ENCODE data around the gene ATAD3A. TPM values are rescaled to one million over a fixed set of nuclear protein-coding genes. Genes with fewer than 3 reads are reported as not detected.
"Not testable (repeated sequence)": the region's sequence is repeated elsewhere in the genome, so short reads cannot be mapped to it uniquely, and the experiment has no call there.

Gene ATAD3A
- total RNA-seq, 1 experiment from 2014 or later: 85.1 TPM

DNA sequence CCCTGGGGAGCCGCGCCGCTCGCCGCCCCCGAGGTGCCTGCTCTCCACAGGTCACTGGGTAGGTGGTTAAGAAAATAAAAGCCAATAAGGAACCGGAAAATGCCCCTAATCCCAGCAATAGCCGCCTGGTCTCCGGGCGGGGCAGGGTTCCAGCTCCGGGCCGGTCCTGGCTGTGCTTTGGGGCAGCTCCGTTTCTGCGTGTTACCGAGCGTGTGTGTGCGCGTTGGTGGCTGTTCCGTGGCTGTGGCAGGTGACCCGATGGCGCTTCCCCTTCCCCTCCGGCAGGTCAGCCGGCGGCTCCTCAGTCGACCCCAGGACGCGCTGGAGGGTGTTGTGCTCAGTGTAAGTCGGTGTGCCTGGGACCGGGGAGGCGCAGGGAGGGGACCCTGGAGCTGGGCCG lies 11.3 kb downstream of the ATAD3A start:
- DNase-seq (ENCODE audit: low read depth): not testable (repeated sequence)

DNA sequence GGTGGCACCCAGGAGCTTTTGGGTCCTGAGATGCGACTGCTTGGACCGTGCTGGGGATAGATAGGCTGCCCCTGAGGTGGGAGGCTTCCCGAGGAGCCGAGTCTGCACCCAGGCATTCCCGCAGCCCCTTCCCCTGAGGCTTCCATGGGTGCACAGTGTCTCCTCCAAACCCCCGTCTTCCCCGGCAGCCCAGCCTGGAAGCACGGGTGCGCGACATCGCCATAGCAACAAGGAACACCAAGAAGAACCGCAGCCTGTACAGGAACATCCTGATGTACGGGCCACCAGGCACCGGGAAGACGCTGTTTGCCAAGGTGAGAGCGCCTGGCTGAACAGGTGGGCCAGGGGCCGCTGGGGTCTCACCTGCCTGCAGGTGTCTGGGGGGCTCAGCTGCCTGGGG lies 11.7 kb downstream of the ATAD3A start:
- not testable (repeated sequence) for DNase-seq (ENCODE audit: low read depth)

DNA sequence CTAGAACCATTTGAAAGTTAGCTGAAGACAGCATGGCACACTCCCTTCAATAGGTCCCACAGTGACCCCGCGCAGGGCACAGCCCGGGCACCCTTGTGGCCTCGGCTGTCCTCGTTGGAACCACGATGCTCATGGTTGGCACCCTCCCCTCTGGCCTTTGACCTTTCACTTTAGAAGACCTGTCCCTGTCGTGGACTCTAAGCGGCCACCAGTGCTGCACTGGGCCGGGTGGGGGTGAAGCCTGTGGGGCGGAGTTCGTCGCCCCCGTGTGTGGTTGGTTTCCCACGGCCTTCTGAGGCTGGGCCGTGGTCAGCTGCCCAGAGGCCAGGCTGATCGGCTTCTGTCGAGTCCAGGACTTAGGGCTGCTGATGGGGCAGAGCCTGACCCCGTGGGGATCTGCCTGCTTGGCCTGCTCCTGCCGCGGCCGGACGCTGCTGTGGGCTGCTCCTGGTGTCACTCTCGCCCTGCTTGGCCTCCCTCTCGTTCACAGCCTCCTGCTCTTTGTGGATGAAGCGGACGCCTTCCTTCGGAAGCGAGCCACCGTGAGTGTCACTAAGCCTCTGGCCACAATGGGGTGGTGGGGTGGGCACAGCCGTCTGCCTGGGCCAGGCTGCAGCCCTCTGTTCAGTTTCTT lies 12.9 kb downstream of the ATAD3A start:
- not testable (repeated sequence) for DNase-seq (ENCODE audit: low read depth)

DNA sequence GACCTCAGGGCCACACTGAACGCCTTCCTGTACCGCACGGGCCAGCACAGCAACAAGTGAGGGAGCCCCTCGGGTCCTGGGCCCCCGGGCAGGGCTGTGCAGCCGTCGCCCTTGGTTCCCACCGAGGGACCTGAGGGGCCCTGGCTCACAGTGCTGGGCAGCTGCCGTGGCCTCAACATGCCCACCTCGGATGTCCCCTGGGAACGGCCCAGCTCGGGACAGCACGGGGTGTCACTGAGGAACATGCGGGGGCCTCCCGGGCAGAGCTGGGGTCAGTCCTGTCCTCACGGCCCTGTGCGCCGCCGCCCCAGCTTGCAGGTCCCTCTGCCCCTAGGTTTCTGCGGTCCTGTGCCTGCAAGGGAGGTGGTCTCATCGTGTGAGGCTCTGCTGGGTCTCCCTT lies 14.5 kb downstream of the ATAD3A start:
- DNase-seq (ENCODE audit: low read depth): not testable (repeated sequence)

DNA sequence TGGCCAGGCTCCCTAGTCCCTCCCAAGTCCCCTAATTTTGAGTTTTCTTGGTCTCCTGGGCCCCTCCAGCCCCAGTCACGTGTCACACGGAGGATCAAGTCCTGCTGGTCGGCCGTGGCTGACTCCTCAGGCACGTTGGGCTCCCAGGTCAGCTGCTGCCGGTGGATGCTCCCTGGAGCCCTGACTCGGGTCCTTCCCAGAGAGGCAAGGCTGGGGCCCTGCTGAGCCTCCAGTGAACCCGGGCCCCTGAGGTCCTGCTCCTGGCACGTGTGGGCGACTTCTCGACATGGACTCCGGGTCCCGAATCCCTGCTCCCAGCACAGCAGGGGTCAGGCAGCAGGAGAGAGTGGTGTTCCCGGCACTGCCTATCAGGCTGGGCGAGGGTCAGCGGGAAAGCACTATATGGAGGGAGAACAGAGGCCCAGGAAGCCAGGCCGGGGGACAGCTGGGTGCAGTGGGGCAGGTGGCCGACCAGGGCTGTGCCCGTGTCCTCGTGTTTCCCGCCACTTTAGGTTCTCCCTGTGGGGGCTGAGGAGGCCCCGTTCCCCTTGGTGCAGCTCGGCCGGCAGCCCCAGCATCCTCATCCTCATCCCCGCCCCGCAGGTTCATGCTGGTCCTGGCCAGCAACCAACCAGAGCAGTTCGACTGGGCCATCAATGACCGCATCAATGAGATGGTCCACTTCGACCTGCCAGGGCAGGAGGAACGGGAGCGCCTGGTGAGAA lies 15.3 kb downstream of the ATAD3A start:
- DNase-seq (ENCODE audit: low read depth): no peak

DNA sequence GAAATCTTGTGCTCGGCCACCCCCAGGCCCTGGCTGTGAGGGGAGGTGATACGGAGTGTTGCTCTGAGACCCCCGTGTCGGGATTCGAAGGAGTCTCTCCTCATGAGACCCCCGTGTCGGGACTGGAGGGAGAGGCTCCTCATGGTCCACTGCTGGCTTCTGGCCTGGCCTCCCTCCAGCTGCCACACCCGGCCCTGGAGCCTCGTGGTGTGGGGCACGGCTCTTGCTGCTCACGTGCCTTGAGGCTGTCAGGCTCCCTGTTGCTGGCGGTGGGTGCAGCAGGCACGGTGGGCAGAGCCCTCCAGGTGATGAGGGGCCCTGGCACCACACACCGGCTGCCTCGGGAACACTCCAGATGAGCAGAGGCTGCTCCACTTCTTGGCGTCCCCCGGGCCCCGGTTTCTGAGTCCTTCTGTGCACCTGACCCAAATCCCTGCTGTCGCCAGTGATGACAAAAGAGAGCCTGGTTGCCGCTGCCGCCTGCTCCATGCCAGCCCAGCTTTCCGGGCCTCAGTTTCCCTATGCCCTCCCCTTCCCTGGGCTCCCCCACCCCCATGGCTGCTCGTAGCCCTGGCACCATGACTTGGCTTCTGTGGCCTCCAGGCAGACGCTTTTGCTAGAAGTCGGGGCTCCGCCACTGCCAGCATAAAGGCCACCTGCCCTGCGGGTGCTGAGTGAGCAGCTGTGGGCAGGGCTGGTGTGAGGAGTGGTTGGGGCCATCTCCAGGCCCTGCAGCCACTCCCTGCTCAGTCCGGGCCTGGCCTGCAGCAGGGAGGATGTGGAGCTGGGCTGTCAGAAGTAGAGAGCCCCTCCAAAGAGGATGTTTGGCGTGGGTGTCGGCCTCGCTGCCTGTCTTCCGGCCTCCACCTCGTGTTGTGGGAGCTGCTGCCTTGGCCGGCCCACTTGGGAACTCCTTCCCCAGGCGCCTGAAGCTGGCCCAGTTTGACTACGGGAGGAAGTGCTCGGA lies 16.6 kb downstream of the ATAD3A start:
- no peak for DNase-seq (ENCODE audit: low read depth)

DNA sequence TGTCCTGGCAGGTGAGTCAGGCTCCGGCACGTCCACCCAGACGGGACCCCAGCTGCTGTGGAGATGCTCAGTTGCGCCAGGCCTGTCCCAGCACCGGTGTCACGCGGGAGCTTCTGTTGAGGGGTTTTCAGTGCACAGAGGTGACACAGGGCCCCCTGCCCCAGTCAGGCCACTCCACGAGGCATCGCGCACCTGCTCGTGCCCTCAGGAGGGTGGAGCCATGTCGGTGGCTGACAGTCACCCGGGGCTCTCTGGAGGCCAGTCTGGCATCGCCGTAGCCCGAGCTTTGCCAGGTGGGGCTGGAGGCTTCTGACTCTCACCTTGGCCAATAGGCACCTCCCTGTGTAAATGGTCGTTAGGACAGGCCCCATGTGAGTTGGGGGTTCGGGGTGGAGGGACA lies 17.4 kb downstream of the ATAD3A start:
- DNase-seq (ENCODE audit: low read depth): no peak

DNA sequence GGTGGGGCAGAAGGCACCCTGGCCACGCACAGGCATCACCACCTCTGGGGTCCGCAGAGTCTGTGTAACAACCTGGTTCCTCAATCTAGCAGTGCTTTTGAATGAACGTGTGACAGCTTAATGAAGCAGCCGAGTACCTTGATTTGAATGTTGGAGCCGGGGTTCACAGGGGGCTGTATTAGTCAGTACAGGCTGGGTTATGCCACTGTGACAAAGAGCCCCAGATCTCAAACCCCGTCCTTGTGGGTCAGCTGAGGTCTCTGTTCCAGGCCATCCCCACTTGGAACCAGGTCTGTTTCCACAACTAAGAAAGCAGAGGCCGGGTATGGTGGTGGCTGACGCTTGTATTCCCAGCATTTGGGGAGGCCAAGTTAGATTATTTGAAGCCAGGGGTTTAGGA lies 18.0 kb downstream of the ATAD3A start:
- no peak for DNase-seq (ENCODE audit: low read depth)

DNA sequence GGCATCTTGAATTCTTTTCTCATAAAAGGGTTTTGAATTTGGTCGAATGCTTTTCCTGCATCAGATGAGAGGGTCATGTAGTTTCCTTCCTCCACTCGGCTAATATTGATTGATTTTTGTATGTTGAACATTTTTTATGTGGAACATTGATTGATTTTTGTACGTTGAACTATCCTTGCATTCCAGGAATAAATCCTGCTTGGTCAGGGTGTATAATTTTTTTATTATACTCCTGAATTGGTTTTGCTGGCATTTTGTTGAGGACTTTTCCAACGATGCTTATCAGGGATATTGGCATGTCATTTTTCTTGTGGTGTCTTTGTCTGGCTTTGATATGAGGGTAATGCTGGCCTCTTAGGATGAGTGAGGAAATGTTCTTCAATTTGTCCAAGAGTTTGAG lies 20.0 kb downstream of the ATAD3A start:
- no peak for DNase-seq (ENCODE audit: low read depth)

DNA sequence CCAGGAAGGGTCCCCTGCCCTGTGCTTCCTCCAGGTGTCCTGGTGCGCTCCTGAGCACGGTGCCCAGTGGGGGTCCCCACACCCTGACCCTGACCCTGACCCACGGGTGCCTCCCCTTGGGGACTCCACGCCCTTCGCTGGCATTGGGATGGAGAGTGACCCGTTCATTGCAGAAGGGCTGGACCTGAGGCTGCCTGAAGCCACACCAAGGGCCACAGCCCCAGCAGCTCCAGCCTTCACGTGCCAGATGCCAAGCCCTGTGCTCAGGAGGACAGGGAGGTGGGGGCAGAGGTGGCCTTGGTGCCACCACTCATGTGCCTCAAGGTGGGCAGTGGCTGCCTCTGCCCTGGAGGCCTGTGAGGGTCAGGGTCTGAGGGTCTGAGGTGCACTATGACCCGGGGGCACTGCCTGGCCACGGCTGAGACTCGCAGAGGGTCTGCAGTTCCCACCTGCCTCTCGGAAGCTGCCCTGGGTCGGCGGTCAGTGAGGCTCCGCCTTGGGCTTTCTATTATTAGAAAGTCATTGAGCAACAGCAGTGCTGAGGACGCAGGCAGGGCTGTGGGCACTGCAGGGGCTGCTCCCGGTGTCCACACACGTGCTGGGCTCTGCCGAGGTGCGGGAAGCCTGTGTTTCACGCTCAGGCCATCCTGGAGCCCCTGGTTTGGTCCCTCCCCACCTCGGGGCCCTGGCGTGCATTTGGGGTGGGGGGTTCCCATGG lies 21.4 kb downstream of the ATAD3A start:
- not testable (repeated sequence) for DNase-seq (ENCODE audit: low read depth)

DNA sequence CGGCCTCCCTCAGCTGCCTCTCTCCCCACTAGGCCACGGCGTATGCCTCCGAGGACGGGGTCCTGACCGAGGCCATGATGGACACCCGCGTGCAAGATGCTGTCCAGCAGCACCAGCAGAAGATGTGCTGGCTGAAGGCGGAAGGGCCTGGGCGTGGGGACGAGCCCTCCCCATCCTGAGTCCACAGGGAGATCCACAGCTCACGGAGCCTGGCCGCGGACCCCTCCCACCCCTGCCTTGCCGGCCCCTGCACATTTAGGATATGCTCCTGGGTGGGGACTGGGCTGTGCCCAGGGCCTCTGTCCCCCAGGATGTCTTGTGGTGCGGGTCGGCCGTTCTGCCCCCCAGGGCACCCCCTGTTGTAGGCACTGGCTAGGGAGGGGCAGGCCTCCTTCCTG lies 21.9 kb downstream of the ATAD3A start:
- not testable (repeated sequence) for DNase-seq (ENCODE audit: low read depth)

DNA sequence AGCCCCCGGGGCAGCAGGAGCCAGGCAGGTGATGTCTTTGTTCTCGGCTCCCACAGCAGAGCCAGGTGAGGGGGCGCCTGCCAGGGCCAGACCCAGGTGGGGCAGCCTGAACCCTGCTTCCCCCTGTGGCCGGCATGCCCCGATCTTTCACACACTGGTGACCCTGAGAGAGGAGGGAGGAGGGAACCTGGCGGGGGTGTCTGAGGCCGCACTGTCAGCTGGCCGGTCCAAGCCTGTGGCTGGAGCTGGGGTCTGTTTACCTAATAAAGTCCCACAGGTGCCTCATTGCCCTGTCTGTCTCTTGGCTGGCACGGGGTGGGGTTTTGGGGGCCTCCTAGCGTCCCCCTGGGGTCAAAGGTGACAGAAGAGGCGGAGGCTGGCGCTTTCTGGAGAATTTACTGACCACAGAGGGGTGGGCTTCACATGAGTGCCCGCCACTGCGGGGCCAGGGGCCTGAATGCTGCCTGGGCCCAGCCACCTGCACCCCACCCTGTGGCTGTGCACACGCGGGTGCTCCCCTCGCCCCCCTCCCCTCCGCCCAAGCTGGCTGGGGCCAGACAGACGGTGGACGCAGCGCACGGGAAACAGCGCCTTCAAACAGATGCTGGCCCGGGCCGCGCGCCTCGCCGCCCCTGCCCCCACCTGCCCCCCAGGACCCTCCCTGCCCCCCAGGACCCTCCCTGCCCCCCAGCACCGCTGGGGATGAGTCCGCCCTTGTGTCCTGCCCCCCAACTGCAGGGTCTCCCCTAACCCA lies 22.6 kb downstream of the ATAD3A start:
- no peak for DNase-seq (ENCODE audit: low read depth)

DNA sequence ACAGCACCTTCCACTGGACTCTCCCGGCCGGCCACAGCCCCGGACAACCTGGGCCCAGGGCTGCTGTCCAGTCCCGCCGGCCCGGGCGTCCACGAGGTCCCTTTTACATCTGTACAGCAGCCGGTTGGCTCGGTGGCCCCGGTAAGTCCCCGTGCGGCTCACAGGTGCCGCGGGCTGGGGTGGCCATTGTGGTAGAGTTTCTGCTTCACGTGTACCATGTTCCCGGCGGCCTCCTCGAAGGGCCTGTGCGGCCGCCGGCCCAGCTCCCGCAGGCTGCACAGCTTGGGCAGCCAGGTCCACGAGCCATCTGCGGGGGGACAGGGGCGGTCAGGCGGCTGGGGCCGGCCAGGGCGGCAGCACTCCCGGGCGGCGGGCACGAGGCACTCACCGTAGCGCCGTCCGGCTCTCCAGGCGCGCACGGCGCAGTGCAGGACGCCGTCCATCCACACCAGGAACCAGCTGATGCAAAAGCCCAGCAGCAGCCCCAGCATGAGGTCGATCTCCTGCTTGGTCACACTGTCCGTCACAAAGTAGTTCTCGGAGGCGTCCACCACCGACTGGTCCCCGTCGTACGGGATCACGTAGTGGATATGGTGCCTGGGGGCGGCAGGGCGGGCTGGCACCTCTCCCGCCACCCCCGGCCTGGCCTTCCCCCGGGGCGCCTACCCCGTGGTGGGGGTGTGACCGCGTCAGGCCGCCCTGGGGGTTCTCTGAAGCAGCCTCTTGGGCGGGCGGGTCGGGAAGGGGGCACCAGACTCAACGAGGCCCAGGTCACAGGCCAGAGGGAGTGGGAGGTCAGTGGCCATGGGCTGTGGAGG lies 23.4 kb downstream of the ATAD3A start:
- DNase-seq (ENCODE audit: low read depth): no peak

DNA sequence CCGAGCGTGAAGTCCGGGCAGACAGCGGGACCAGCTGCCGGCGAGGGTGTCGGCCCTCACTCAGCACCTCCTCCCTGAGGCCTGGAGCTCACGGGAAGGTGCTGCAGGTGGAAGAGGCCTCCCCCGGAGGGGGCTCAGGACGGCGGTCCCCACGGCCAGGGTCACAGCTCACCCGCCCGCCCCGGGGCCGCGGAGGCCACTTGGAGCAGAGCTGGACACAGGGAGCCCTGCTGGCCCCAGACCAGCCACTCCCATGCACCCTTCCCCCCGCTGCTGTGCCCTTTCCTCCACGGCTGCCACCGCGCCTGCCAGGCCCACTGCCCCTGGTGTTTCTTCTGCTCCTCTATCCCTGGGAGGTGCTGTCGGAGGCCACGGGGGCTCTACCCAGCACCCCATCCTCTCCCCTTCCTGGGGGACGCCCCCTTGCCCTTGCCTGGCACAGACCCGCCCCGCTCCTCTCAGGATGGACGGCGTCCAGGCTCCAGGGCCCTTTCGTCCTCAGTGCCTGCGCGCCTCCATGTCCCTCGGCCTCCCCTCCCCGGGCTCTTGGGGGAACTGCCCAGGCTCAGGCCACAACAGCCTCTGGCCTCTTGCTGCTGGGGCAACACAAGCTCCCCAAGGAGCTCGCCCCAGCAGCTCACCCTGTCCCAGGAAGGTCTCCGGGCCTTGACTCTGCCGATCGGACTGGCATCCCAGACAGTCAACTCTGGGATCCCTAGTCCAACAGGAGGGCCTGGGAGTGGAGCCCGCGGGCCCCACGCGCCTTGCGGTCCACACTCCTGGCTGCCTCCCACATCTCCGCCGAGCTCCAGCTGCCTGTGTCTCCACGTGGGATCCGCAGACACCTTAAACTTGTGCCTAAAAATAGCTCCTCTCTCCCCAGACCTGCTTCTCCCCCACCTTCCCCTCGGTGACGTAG lies 24.3 kb downstream of the ATAD3A start:
- no peak for DNase-seq (ENCODE audit: low read depth)

DNA sequence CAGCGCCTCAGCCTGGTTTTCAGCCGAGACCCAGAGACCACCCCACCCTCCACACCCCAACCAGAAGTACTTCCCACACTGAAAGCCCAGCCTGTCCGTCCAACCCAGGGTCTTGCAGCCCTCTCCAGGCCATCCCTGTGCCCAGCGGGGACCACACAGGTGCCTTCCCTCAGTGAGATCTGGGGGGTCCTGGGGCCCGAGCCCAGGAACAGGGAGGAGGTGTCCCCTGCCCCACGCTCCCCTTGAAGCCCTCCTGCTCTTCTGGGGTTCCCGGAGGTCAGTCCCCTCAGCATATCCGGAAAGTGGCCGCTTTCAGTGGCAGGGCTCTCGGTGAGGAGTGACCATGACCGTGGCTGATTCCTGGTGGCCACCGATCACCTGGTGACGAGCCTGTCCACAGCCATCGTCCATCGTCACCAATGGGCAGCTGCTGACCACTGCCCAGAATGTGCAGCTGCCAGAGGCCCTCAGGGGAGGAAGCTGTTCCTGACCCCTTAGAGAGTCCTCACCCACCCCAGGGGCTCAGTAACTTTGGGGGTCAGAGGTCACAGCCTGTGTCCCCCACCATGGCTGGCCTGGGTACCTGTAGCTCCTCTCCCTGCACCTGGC lies 25.1 kb downstream of the ATAD3A start:
- DNase-seq (ENCODE audit: low read depth): no peak

DNA sequence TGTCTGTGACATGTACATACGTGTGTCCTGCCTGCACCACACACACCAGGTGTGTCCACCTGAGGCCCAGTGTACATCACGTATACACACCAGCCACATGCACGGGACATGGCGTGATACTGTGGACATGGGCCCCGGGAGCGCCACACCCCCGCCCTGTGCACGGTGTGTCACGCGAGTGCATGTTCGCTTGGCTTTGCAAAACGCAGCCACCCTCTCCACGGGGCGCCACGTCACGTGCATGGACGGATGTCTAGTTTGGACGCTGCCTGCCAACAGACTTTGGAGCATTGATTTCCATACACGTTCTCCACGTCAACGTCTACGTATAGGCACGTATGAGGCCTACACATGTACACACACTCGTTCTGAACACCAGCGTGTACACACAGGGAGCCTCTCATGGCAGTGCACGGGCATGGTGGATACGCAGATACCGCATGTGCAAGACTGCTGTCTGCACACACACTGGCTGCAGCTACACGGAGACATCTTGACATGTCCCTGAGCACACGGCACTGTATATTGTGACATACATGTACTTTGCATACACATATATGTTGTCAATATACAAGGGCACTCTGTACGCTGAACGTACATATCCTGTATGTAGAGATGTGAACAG lies 25.8 kb downstream of the ATAD3A start:
- DNase-seq (ENCODE audit: low read depth): no peak

DNA sequence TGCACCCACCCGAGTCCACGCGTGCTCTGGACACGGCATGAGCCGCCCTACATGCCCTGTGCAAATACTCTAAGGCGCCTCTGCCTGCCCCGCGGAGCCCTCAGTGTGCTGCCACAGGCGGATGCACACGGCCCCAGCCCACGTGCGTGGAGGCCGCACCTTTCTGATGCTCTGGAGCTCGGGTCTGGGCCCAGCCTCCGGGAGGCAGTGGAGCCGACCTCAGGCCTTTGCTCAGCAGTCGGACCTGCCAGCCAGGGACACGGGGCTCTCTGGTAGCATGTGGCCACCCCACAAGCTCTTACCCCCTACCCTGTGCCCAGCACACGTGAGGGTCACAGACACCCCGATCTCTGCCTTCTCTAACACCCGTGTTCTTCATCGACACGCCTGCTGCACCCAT lies 26.4 kb downstream of the ATAD3A start:
- no peak for DNase-seq (ENCODE audit: low read depth)

DNA sequence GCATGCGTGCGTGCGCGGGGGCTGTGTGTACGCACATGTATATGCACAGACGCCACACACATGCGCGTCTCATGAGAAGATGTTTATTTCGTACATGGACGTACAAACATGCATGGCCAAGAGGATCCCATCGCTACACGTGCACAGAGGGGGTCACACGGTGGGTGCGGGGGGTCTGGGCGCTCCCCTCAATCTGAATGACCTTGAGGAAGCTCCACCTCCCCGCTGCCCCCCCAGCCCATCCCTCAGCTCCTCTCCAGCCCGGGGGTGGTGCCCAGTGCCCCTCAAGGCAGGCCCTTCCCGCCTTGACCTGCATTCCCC lies 27.0 kb downstream of the ATAD3A start:
- no peak for DNase-seq (ENCODE audit: low read depth)

All from Daoy (cell line).